ENCODE measurements around the gene TNFAIP8L2. TPM values are rescaled to one million over a fixed set of nuclear protein-coding genes. Genes with fewer than 3 reads are reported as not detected.
A peak's percentile ranks its signal among the peaks of the same experiment; 100 is the strongest.

Gene TNFAIP8L2
- 4.6 TPM for total RNA-seq

DNA sequence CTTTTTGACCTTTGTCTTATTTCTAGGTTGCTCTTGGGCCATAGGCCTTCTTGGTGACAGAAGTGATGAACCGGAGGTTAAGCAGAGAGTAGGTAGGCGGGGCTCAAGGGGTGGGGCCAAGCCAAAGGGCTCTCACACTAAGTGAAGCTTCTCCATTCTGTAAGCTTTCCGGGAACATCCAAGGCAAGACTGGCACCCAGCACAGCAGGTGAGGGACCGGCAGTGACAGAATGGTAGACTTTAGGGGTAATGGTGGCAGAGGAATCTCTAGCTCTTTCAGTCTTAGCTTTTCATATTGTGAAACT, at the start of gene TNFAIP8L2:
TSS of gene TNFAIP8L2 (plus strand) at position 135 of the 305 bp plus-strand sequence. CDS start 2,049 bp downstream, outside the sequence.
- DNase-seq (ENCODE audit: low spot score) = peak; percentile 38

- no peak for DNase-seq (ENCODE audit: low spot score)
These were observed 49.6 kb upstream of the TNFAIP8L2 start for GRCh38 chr1:151106894-151107293.

GRCh38 chr1:151108331-151108730, 48.1 kb upstream of the TNFAIP8L2 start:
- no peak for DNase-seq (ENCODE audit: low spot score)

GRCh38 chr1:151113877-151114276, 42.6 kb upstream of the TNFAIP8L2 start:
- no peak for DNase-seq (ENCODE audit: low spot score)

DNA sequence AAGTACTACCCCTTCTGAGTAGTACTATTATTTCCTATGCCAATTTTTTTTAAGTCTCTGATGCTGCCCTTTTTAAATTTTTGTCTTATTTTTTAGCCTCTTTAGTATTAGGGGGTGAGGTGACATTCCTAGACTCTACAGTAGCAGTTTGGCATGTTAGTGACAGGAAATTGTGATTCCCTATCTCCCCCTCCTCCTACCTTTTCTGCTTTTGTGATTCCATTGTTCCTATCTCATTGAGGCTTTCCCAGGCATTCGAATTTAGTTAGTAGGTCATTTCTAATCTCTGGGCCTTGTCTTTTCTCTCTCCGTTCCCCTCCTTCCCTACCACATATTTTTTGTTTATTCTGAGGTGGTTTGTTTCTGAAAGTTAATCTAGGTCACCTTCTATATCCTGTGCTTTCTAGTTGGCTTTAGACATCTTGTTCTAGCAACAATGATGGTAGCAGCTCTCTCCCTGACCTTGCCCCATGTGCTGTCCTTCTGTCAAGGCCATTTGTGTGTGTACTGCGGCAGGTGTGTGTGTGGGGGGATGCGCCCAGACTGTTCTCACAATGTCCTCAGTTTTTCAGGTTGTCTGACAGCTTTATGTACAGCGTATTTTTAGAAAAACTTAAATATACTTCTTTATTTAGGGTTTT, 31.6 kb upstream of the TNFAIP8L2 start:
- no peak for DNase-seq (ENCODE audit: low spot score)

- DNase-seq (ENCODE audit: low spot score) = no peak
These were observed 27.6 kb upstream of the TNFAIP8L2 start for GRCh38 chr1:151128800-151129199.

DNA sequence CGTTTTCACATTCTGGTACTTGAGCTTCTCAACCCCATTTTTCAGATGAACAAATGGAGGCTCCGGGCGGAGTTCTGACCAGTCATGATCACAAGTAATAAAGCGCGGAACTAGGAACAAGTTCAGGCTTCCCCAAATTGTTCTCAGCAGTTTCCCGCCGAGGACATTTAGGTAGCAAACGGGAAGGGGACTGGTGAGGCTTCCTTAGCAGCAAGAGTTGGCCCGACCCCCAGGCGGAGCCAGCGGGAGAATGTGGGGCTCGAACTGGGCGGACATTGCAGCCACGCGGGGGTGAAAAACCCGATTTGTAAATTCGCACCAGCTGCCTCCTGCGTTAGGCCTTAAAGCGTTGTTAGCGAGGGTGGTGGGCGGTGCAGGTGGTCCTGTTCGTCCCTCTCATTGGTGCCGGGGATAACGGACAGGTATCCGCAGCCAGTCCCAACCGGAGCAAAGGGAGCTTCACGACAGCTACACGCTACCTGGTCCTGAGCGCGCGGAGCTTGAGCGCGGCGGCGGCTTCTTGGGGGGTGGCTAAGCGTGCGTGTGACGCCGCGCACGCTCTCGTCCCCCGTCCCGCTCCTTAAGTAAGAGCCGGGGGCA, 25.4 kb upstream of the TNFAIP8L2 start:
- peak; percentile 90 for DNase-seq (ENCODE audit: low spot score)

DNA sequence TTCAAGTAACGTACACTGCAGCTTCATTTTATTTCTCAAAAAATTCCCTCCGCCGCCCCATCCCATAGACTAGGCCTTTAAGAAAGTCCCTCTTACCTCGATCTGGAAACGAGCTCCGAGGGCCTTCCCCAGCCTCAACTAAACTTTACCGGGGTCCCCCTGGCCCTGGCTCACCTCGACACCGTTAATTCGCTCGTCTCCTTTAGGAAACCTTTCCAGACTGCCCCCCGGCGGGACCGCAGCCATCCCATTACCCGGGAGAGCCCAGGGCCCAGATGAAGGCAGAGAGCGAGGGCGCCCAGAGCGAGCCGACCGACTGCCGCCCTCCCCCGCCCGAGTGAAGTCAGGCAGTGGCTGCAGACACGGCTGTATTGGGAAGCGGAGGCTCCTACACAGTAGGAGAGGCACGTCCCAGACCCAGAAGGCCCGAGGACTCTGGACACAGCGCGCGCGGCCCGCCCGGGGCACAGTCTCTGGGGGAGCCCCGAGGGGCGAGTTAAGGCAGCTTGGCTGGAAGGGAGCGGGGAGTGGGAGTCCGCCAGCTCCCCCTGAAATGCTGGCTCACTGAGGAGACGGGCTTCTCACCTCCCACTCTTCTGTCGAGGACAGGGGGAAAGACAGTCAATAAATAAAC, 24.6 kb upstream of the TNFAIP8L2 start:
- DNase-seq (ENCODE audit: low spot score) = no peak

- no peak for DNase-seq (ENCODE audit: low spot score)
These were observed 24.0 kb upstream of the TNFAIP8L2 start for GRCh38 chr1:151132335-151133017.

DNA sequence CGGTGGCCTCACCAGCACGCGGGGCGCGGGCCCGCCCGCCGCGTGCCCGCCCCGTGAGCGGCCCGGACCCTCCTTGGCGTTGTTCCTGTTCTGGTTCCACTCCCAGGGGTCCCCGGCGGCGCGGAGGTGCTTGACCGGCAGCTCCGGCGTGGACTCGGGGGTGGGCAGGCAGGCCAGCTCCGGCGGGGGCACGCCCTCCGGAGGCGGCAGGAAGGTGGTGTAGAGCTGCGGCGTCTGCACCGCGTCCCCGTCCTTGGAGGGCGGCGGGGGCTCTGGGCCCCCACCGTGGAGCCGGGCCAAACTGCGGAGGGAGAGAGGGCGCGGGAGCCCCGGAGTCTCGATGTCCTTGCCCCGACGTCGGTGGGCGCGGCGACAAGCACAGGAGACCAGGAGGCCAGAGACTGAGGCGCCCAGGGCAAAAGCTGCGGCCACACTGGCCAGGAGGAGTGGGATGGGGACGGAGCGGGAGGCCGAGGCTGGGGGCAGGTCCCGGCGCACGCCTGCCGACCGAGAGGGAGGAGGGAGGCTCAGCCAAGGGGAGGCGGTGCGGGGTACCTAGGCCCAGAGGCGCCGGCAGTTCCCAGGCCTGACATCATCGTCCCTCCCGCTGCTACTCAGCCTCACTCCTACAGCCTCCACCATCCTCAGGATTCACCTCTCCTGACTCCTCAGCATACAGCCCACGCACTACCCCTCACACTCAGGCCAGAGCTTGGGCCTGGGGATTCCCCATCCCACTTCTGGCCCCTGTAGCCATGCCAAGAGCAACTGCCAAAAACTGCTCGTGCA, 23.2 kb upstream of the TNFAIP8L2 start:
- no peak for DNase-seq (ENCODE audit: low spot score)

DNA sequence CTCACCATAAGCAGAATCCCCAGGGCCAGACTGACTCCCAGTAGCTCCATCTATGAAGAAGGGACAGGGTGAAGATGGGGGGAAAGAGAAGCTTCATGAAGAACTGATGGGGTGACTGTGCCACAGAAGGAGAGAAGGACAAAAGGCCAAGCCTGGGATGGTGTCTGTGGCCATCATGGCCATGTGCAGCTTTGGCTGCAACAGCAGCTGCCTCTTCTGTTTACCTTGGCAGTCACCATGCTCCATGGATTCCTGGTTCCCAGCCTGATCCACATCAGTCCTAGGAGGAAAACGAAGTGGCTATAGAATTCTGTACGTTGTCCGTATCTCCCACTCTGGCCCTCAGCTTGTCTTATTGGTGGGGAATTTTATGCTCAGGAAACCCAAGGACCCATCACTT, 22.1 kb upstream of the TNFAIP8L2 start:
- DNase-seq (ENCODE audit: low spot score) = no peak

DNA sequence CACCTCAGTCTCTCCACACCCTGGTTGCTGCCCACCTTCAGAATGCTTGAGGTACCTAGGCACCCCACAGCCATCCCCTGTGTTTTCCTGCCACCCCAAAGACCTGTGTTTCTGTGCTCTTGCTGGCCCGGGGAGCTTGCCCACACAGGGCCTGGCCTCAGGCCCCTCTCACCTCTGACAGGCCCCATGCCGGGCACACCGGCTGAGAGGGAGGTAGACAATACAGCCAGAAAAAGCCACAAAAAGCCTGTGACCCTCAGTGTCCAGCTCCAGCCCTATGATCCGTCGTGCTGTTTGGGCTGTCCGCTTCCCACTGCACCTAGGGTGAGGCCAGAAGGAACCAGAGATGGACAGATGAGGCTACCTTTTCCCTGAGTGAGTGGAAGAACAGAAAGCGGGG, 21.5 kb upstream of the TNFAIP8L2 start:
- DNase-seq (ENCODE audit: low spot score) = no peak

DNA sequence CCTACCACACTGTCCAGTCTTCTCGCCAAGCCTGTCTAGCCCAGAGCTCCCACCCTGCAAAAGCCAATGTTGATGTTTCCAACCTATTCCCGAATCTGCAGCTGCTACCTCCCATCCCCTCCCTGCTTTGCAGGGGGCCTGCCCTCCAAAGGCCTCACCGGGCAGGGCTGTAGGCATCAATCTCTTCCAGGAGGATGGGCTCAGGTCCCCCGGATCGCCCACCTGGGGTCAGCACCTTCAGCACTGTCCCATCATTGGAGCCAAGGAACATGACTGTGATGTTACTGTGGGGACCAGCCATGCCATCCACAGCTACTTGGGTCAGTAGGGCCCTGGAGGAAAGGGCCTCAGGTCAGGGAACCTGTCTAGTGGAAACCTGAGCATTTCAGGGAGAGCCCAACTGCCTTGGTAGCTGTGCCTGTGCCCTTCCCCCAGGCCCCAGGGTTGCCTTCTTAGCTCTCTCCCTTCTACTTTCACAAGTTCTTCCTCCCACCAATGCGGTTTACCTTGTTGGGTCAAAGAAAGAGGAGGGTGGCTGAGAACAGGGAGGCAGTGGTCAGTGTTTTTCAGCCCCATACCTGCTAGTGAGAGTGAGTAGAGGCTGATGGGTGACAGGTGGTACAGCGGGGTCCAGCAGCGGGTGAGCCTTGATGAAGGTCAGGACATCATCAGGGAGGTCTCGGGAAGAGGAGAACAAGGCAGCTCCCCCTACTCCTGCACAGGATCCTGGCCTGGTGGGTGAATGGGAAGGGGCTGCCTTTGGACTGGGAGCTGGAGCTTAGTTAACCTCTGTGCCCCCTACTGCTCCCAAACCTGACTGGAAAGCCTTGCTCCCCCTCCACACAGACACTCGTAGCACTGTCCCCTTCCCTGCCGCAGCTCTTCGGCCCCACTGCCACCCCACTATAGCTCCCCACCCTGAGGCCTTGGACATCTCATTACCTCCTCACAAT, 20.7 kb upstream of the TNFAIP8L2 start:
- no peak for DNase-seq (ENCODE audit: low spot score)

DNA sequence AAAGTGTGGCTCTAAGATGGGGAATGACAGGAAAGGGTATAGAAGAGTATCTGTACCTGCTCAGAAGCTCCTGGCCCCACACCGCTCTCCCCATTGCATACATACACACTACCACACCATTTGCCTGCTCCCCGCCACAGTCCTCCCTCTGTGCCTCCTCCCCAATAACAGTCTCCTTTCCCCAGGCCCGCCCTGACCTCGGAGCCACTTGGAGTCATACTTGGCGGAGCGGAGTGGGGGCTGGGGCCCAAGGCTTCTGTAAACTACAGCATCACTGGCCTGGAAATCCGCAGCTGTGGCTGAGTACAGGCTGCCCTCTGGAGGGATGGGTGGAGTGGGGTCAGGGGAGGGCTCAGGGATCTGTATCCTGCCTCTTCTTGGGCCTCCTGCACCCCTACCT, 18.7 kb upstream of the TNFAIP8L2 start:
- DNase-seq (ENCODE audit: low spot score) = no peak

DNA sequence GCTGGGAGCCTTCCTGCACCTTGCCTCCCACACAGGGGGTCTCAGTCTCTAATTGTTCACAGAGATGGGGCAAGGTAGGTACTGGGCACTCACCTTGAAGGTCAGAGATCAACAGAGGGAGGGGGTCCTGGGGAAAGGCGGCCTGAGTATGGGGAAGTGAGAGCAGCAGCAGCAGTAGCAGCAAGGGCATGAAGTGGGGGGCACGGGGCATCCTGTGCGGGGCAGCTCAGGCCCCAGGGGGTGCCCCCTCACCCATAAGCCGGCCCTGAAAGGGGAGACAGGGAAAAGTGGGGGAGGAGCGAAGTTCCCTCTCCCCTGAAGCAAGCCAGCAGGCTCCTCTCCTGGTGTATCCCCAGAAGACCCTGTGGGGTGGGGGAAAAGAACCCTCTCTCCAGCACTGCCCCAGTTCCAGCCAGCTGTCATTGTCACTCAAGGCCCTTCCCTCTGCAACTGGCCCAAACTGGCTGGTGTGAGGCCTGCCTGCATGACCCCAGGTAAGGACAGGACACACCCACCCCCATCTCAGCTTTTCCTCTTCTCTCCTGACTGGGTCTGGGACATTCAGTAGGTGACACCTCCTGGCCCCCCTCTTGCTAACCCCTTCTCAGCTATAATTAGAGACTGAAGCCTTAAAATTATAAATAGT, 13.9 kb upstream of the TNFAIP8L2 start:
- DNase-seq (ENCODE audit: low spot score) = no peak

DNA sequence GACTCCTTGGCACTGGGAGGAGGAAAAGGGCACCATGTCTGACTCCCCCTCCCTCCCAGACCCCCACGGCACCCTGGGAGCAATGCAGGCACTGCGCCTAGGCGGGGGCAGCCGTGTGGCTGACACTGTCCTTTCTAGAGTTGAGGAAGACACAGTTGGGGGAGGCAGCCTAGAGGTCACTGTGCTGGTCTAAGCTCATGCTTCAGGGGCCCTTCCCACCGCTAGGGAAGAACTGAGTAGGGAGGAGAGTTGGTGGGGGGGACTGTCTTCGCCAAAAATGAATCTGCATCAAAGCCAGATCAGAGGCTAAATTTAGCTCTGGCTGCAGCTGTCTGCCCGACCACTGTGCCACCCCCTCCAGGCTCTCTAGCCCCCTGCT, 13.4 kb upstream of the TNFAIP8L2 start:
- DNase-seq (ENCODE audit: low spot score) = no peak

DNA sequence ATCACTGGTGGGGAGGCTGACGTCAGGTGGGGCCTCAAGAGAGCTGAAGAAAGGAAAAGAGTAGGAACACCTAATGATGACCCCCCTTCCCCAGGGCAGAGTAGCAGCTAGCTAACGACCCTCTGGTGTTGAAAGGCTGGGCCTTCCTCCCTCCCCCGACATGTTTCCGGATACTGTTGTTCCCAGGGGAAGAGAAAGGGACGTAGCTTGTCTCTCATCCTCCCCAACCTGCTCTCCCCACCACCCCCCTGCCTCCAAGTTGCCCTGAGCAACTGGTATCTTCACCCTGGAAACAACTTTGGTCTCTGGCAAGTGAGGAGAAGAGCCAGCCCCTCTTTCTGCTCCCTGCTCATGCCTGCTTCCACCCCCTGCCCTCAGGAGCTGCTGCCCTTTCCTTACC, 12.5 kb upstream of the TNFAIP8L2 start:
- no peak for DNase-seq (ENCODE audit: low spot score)

GRCh38 chr1:151144474-151145303, 11.8 kb upstream of the TNFAIP8L2 start:
- DNase-seq (ENCODE audit: low spot score) = no peak

DNA sequence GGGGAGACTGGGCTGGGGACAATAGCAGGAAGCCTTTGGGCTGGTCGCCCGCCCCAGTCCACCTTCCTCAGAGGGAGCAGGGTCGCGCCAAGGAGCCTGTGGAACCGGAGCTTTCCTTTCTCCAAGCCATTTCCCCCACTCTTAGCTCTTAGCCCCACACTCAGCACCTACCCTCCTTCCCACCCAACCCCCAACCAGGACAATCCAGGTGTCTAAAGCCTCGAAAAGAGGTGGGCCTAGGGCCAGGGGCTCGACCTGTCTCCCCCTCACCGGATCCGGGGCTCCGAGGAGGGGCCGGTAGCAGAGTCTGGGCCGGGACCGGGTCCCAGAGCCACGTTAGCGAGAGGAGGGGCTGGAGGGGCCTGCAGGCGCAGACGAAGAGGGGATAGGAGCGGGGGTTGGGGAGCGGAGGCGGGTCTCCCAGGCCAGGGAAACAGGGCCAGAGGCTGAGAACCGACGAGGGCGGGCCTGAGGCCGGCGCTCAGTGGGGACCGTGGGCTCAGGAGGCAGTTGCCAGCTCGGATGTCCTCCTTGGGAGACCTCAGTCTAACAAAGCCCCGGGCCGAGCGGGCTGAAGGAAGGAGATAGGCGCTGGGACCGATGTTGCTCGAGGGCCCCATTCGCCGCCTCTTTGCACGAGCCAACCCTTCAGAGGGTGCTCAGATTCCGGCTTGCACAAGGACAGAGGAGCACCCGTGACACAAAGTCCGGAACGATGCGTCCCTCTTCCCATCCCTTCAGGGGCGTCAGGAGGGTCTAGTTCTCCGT, 11.0 kb upstream of the TNFAIP8L2 start:
- DNase-seq (ENCODE audit: low spot score) = no peak

Data from mucosa of gallbladder (tissue), 1 donor.